GM12874 (cell line): ENCODE data around the gene PITX3.

Experiments
- CTCF ChIP-seq: IDR thresholded peaks from 2 replicates; pipeline ENCODE4 v1.5.1; 2011; ENCODE audit warnings: low read depth, mild to moderate bottlenecking, control low read depth, low read length, moderate library complexity; ENCODE audit not compliant: insufficient read depth

Gene PITX3

GRCh38 chr10:102243309-102243708 is 2.0 kb upstream of the PITX3 start:
- no peak for TF ChIP-seq CTCF

GRCh38 chr10:102242118-102242485 is 790 bp upstream of the PITX3 start:
- no peak for TF ChIP-seq CTCF

- TF ChIP-seq CTCF, result no peak
Observed at GRCh38 chr10:102241032-102241443, 274 bp downstream of the PITX3 start.

- no peak for TF ChIP-seq CTCF
Observed at GRCh38 chr10:102240467-102241031, 763 bp downstream of the PITX3 start.

- TF ChIP-seq CTCF, result no peak
Observed at GRCh38 chr10:102237711-102238252, 3.5 kb downstream of the PITX3 start.

GRCh38 chr10:102236006-102236405 is 5.3 kb downstream of the PITX3 start:
- no peak for TF ChIP-seq CTCF

- no peak for TF ChIP-seq CTCF
Observed at GRCh38 chr10:102235598-102235920, 5.8 kb downstream of the PITX3 start.
